ENCODE data around the gene ABLIM2.

DNA sequence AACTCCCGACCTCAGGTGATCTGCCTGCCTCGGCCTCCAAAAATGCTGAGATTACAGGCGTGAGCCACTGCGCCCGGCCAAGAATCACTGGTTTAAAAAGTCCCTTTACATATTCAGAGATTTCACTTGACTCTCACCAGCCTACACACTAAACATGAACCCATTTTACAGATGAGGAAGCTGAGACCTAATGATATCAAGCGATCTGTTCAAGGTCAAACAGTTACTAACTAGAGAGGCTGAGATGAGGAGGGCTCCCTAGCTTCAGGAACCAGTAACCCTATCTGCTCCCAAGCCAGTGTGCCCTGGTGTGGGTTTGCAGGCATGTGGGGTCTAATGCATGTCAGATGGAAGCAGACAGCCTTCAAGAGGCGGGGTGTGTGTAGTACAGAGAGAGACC lies 159.3 kb downstream of the ABLIM2 start:
- TF ChIP-seq, protein P1, sequence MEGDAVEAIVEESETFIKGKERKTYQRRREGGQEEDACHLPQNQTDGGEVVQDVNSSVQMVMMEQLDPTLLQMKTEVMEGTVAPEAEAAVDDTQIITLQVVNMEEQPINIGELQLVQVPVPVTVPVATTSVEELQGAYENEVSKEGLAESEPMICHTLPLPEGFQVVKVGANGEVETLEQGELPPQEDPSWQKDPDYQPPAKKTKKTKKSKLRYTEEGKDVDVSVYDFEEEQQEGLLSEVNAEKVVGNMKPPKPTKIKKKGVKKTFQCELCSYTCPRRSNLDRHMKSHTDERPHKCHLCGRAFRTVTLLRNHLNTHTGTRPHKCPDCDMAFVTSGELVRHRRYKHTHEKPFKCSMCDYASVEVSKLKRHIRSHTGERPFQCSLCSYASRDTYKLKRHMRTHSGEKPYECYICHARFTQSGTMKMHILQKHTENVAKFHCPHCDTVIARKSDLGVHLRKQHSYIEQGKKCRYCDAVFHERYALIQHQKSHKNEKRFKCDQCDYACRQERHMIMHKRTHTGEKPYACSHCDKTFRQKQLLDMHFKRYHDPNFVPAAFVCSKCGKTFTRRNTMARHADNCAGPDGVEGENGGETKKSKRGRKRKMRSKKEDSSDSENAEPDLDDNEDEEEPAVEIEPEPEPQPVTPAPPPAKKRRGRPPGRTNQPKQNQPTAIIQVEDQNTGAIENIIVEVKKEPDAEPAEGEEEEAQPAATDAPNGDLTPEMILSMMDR (conservative IDR thresholded peaks at IDR 0.05; ENCODE audit: low read depth, low read length), result no peak
- no peak for TF ChIP-seq EZH2 (IDR thresholded peaks at IDR 0.05; ENCODE audit: borderline replicate concordance, low read depth, low read length, poor library complexity, severe bottlenecking)
